ENCODE measurements around the gene CTRB1. TPM values are rescaled to one million over a fixed set of nuclear protein-coding genes. Genes with fewer than 3 reads are reported as not detected.

CTRB1 gene
- total and polyA plus RNA-seq, 2 of the 13 experiments (the other 11 are each of a cell fraction or from before 2014, with no cell fraction given): not detected

GRCh38 chr16:75262104-75262799, 43.5 kb downstream of the CTRB1 start (continued):
- TF ChIP-seq IRX3 (CRISPR knock-in tag; IDR thresholded peaks at IDR 0.05; ENCODE audit: borderline replicate concordance, low read depth) (no peak), FLYWCH1 (CRISPR knock-in tag; IDR thresholded peaks at IDR 0.05) (no peak), ZNF687 (CRISPR knock-in tag; IDR thresholded peaks at IDR 0.05) (peak; percentile 98), FOXP1 (IDR thresholded peaks at IDR 0.05) (no peak), FOXP1 (CRISPR knock-in tag; IDR thresholded peaks at IDR 0.05) (peak; percentile 55; the same call in 1 of the 2 replicates), ZNF83 (CRISPR knock-in tag; IDR thresholded peaks at IDR 0.05; ENCODE audit: borderline replicate concordance) (0 out of 2 replicates have a peak, but pooled peaks have one; percentile 11), ETV5 (CRISPR knock-in tag; IDR thresholded peaks at IDR 0.05; ENCODE audit: borderline replicate concordance) (peak; percentile 50), NCOR1 (IDR thresholded peaks at IDR 0.05; ENCODE audit: borderline replicate concordance, low read length) (peak; percentile 67; the same call in 1 of the 2 replicates), ZNF180 (CRISPR knock-in tag; IDR thresholded peaks at IDR 0.05; ENCODE audit: borderline replicate concordance, low read depth) (no peak), GPN1 (CRISPR knock-in tag; IDR thresholded peaks at IDR 0.05; ENCODE audit: borderline replicate concordance) (no peak), CSRNP2 (CRISPR knock-in tag; conservative IDR thresholded peaks at IDR 0.05; ENCODE audit: low read depth) (no peak), ZNF556 (CRISPR knock-in tag; IDR thresholded peaks at IDR 0.05; ENCODE audit: borderline replicate concordance) (peak; percentile 69; the same call in 1 of the 2 replicates), ZBTB10 (CRISPR knock-in tag; IDR thresholded peaks at IDR 0.05; ENCODE audit: borderline replicate concordance) (peak; percentile 96), ATF6 (CRISPR knock-in tag; conservative IDR thresholded peaks at IDR 0.05) (0 out of 2 replicates have a peak, but pooled peaks have one; percentile 64), NFKB2 (CRISPR knock-in tag; IDR thresholded peaks at IDR 0.05; ENCODE audit: borderline replicate concordance) (peak; percentile 82; the same call in 1 of the 2 replicates), SAFB2 (CRISPR knock-in tag; IDR thresholded peaks at IDR 0.05; ENCODE audit: borderline replicate concordance, low read depth) (no peak), ELF3 (CRISPR knock-in tag; IDR thresholded peaks at IDR 0.05) (peak; percentile 92), YEATS2 (CRISPR knock-in tag; IDR thresholded peaks at IDR 0.05; ENCODE audit: borderline replicate concordance) (no peak), SP5 (CRISPR knock-in tag; IDR thresholded peaks at IDR 0.05; ENCODE audit: borderline replicate concordance, low read depth) (peak; percentile 83)
